AG10803 (cell line): Measurements from ENCODE around the gene CBX8.

Source experiments
- DNase-seq: peaks from one replicate; pipeline ENCODE4 v3.0.0; 2010; ENCODE audit warnings: low read depth
- H3K4me3 ChIP-seq: 2 replicates; pipeline ENCODE4 v1.5.1; 2011; ENCODE audit warnings: mild to moderate bottlenecking, low read length, control low read depth
- TF ChIP-seq, protein P1 (sequence below): conservative IDR thresholded peaks from 2 replicates; pipeline ENCODE4 v1.5.1; 2011; ENCODE audit warnings: mild to moderate bottlenecking, low read length, control low read depth, inconsistent platforms

Gene CBX8

GRCh38 chr17:79819085-79819484, 22.2 kb upstream of the CBX8 start:
- no peak for DNase-seq
- H3K4me3 ChIP-seq: no peak overlapping the region
- TF ChIP-seq, protein P1, sequence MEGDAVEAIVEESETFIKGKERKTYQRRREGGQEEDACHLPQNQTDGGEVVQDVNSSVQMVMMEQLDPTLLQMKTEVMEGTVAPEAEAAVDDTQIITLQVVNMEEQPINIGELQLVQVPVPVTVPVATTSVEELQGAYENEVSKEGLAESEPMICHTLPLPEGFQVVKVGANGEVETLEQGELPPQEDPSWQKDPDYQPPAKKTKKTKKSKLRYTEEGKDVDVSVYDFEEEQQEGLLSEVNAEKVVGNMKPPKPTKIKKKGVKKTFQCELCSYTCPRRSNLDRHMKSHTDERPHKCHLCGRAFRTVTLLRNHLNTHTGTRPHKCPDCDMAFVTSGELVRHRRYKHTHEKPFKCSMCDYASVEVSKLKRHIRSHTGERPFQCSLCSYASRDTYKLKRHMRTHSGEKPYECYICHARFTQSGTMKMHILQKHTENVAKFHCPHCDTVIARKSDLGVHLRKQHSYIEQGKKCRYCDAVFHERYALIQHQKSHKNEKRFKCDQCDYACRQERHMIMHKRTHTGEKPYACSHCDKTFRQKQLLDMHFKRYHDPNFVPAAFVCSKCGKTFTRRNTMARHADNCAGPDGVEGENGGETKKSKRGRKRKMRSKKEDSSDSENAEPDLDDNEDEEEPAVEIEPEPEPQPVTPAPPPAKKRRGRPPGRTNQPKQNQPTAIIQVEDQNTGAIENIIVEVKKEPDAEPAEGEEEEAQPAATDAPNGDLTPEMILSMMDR: no peak

- no peak overlapping the region for H3K4me3 ChIP-seq
- TF ChIP-seq, protein P1: no peak
- no peak for DNase-seq
Measured at GRCh38 chr17:79818026-79818758, 21.3 kb upstream of the CBX8 start.

DNA sequence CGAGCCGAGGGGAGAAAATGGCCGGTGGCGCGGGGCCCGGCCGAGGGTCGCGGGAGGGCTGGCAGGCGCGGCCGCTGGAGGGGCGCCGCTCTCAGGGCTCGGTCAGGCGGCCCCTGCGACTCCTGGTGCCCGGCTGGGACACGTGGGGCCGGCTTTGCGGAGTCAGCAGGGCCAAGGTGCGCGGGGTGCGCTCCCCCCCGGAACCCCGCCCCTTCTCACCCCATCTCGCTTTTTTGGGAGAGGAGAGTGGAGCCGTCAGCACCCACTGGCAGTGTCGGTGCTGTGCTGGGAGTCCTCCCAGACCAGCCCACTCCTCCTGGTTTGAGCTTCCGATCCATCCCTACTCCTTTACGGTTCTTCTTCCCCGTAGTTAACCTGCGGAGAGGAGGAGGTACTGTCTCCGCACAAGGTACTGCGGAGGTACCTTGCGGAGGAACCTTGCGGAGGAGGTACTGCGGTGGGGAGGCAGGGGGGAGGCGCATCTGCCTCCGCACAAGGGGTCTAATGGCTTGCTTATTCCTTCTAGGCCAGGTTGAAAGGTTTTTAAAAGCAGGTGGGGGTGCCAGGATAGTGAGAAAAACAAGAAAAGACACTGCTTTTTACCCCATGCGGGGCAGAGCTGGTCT, 19.1 kb upstream of the CBX8 start:
- DNase-seq: no peak
- no peak overlapping the region for H3K4me3 ChIP-seq
- TF ChIP-seq, protein P1: no peak

GRCh38 chr17:79814974-79815835, 18.3 kb upstream of the CBX8 start:
- no peak overlapping the region; the same call in 1 of the 2 replicates for H3K4me3 ChIP-seq
- TF ChIP-seq, protein P1: no peak
- peak; percentile 36 for DNase-seq

DNA sequence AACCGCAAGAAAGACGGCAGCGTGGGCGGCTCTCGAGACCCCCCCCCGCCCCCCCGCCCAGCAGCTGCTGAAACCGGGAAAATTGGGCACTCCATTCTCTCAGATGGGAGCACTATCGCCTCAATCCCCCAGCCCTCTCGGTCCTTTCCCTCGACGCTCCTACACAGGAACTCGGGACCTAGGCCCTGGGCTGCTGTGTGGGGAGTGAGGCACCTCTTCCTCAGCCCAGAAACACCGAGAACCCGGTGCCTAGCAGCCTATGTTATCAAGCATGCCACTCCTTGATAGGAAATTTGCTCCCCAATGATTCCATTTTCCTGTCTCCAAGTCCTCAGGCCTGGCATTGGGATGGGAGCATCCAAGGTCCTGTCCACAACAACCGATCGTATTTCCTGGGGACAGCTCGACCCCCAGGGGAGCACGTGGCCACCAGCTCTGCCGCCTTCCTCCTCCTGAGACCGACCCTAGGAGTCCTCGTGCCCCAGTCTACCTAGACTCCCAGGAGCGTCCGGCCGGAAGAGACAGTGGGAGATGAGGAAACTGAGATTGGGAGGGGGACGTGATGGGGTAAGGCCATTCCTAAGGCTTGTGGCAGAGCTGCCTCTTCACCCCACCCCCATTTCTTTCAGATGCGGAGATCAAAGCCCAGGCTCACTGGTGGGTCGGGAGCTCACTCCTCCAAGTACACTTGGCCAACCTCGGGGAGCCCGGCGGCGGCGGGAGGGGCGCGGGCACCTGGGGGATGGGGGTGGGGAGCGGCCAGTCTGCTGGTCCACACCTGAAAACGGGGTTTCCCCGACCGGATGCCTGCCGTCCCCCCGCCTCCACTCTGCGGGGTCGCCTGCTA, 17.5 kb upstream of the CBX8 start:
- no peak for DNase-seq
- TF ChIP-seq, protein P1: no peak
- H3K4me3 ChIP-seq: no peak overlapping the region

GRCh38 chr17:79813297-79814126, 16.6 kb upstream of the CBX8 start:
- TF ChIP-seq, protein P1: no peak
- DNase-seq: no peak
- H3K4me3 ChIP-seq: no peak overlapping the region
